HG02870 (cell line): ENCODE results near the gene PRR5L.
A peak's percentile ranks its signal among the peaks of the same experiment; 100 is the strongest.

Experiments used
- ATAC-seq: cut with Tn5 transposase; IDR thresholded peaks from one replicate; pipeline ENCODE4 v1.9.1; 2021; ENCODE audit warnings: mild to moderate bottlenecking, moderate library complexity; ENCODE audit not compliant: unreplicated experiment

The PRR5L gene

DNA sequence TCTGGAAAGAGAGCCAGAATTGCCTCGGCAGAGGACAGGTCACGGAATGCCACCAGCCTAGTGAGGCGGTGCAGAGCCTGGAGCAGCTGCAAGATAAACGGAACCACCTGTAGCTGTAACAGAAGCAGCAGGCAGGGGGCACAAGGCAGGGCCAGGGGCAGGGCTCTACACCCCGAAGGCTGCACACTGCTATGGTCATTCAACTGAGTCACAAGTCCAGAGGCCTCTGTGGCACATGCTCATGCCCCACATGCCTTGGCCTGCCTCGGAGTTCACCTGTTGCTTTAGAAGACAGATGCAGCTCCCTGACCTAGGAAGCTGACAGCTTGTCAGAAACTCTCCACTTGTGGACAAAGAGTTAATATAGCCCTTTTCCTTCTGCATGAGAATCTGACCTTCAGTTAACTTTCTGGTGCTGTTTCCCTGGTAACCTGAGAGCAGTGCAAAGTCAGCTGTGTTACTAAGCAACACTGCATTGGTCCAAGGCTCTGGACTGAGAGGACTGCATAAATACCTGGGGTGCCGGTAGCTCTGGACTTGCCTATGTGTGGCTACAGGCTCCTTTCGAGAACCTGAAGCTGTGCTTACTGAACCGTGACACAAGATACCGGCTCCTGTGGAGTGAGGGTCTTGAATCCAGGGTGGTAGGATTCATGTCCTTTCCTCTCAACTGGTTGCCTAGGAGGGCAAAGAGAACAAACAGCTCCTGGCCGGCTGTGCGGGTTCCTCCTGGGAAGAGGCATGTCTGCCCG is 17.4 kb upstream of the PRR5L start:
- ATAC-seq: no peak

DNA sequence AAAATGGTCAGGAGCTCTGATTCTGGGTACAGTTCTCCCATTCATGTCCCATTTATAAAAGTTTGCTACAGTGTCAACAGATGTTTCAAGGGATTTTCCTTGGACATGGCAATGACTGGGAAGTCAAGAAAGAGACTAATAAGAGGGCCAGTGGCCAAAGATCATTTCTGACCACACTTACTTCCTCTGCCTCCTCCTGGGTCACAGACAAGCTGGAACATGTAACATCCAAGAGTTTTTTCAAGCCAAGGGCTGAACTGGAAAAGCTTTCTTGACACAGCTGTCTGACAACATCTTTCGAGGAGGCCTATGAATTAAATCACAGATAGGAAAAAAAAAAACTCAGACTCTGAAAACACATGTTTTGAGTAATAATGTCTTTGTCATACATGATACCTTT is 15.6 kb upstream of the PRR5L start:
- no peak for ATAC-seq

DNA sequence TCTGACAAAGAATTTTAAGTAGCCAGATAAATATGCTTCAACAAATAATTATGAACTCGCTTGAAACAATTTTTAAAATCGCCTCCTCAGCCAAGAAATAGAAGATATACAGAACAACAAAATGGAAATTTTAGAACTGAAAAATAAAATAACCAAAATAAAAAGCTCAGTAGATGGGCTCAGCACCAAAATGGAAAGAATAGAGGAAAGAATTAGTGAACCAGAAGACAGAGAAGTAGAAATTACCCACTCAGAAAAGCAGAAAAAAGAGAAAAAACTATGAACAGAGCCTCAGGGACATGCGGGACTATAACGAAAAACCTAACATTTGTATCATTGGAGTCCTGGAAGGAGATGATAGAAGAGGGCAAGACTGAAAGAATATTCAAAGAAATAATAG is 14.2 kb upstream of the PRR5L start:
- ATAC-seq: no peak

DNA sequence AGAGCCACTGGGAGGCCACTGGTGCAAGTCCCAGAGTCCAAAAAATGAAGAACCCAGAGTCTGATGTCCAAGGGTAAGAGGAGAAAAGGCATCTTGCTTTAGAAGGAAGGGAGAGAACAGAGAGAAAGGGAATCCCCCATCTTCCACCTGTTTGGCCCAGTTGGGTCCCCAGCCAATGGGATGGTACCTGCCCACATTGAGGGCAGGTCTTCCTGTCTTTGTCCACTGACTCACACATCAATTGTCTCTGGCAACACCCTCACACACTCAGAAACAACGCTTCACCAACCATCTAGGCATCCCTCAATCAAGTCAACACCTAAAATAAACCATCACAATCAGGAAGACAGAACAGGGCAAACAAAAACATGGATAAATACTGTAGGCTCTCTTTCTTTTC is 13.2 kb upstream of the PRR5L start:
- no peak for ATAC-seq

DNA sequence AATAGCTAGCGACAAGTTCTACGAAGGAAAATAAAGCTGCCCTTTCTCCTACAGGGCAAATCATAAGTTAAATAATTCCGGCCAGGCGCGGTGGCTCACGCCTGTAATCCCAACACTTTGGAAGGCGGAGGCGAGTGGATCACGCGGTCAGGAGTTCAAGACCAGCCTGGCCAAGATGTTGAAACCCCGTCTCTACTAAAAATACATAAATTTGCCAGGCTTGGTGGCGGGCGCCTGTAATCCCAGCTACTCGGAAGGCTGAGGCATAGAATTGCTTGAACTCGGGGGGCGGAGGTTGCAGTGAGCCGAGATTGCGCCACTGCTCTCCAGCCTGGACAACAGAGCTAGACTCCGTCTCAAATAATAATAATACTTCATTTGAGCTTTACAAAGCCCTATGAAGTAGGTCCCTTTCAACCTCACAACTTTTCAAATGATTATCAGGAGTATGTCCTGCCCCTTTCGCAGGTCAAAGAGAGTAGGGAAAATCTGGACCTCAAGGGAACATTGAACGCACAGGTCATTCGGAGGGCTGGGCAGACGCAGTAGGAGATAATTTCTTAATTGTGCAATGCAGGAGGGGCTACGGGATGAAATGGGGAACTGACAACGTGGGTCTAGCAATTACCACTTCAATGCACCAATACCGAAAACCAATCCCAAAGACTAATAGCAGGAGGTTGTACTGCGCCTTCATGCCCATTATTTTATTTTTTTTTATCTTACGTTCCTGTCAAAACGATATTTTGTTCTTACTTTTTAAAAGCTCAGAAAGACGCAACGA is 7.5 kb upstream of the PRR5L start:
- no peak for ATAC-seq

DNA sequence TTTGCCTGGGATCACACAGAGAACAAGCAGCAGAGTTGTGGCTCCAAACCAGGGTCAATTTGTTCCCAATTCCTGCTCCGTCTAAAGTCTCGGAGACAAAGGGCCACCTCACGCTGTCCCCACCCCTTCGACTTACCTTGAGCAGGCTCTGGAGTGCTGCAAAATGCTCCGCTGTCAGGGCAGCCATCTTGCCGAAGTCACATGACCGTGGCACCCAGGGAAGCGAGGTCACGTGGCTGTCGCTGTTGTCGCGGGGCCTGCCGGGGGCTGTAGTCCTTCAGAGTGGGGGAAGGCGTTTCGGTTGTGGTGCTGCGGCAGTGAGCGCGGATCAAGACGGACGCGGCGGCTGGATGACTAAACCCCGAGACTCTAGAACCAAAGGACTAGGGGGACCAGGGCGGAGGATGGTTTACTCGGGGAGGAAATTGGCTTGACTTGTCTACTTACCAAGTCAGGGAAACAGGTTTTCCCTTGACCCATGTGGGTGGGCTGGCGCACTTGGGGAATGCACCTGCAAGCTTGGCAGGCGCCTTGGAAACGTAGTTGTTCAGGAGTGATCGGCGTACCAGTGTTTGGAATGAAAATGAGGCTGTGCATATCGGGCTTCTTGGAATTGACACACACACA is 6.7 kb upstream of the PRR5L start, which contains the start of gene COMMD9:
Gene COMMD9, minus strand, starts transcription at position 199 of the 627 bp plus-strand sequence. Its CDS starts 12 bp downstream, at position 187.
- ATAC-seq: peak; percentile 98

DNA sequence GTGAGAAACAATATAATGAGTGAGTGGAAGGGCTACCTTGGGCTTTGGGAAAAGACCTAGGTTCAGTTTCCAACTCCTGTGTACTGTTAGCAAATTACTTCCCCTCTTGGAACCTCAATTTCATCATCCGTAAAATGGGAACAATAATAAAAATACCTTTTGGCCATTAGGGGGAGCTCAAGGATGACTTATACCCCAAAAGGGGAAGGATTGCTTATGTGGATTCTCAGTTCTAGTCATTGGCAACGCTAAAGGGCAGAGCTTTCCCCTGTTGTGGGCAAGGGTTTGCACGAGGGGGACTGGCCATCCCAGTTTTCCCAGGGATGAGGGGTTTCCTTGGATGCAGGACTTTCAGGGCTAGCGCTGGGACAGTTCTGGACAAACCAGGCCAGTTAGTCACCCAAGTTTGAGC is 3.8 kb upstream of the PRR5L start:
- ATAC-seq: peak; percentile 34

DNA sequence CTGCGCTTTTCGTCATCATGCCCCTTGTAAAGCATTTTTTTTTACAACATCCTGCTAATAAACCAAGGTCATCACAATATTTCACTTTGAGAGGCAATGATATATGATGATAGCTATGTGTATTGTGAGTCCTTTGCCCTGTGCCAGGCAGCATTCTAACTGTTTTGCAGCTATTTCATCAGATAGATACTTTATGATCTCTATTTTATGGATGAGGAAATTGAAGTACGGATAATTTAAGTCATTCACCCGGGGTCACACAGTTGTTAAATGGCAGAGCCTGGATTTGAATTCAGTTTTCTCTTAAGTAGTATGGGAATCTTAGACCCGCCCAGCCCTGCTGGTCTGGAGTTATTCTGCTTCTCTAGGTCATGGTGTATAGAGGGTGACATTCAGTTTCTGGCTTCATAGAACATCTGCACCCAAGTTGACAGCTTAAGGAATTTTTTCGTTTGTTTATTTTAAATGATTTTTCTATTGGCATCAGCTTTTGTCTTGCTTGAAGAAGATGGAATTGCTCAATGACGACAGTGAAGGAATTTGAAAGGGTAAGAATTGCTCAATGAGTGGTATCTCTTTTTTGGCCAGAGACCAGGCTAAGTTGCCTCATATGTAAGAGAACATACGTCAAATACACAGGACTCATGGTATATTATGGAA is 926 bp downstream of the PRR5L start:
- ATAC-seq: no peak

DNA sequence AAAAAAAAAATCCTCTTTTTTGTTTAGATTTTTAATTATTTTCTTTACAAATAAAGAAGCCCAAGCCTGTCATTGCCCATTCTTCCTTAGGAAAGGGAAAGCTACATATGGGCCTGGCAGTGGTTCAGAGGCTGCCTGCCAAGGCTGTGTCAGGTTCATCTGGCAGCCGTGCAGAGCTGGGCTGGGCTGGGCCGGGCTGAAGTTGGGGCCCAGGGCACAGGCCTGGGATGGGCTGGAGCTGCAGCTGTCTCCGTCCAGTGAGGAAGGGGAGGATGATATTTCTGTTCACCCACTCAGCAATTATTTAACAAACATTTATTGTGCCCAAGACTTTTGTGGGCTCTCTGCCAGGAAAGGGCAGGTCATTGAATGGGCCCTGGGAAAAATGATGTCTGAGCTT is 4.6 kb downstream of the PRR5L start:
- ATAC-seq: no peak

DNA sequence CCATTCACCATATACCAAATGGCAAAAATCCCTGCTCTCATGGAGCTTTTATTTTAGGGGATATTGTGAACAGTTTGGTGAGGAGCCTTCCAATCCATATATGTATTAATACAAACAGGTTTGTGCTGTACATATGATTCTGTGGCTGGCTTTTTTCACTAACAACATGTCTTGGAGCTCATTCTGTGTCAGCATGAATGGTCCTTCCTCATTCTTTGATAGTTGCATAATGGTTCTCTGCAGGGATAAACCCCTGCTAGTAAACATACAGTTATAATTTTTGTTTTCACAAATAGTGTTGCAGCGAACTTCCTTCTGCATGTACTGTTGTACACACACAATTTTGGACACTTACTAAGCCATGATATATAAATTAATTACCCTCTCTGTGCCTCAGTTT is 8.3 kb downstream of the PRR5L start:
- no peak for ATAC-seq

DNA sequence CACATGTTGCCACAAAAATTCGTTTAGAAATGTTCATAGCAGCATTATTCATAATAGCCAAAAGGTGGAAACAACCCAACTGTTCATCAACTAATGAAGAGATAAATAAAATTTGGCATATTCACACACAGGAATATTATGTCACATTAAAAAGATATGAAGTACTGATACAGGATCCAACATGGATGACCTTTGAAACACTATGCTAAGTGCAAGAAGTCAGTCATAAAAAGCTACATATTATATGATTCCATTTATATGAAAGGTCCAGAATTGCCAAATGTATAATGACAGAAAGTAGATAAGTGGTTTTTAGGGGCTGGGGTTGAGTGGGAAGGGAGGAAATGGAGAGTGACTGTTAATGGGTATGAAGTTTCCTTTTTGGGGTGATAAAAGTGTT is 9.0 kb downstream of the PRR5L start:
- ATAC-seq: no peak

DNA sequence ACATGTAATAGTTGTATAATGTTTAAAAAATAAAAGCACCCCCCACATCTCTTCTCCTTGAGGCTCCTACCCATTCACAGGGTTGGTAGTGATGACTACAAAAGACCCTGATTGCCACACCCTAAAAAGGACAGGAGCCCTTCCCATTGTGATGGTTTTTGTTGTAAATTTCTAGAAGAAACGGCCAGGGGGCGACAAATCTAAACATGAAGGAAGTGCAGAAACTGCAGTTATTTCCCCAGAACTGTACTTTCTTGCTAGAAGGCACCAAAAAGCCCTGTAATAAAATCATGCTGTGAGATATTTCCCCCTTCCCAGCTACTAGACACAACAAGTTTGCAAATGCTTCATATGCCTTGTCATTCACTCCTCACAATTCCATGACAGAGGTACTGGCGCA is 10.8 kb downstream of the PRR5L start:
- ATAC-seq: no peak

DNA sequence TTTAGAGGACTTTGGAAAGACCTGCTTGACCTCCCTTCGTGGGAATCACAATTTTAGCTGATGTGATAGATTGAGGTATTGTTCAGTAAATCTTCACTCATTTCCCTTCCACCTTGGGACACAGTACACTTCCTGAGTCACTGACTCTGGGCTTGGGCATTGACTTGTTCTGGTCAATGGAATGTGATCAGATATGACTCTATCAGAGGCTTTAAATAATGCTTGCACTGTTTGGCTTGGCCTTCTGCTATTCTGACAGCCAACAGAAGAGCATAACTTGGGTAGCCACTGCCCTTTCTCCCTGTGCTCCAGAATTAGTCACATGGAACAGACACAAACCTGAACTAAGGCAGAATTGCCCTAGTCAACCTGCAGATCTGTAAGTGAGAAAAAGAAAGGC is 12.5 kb downstream of the PRR5L start:
- no peak for ATAC-seq

DNA sequence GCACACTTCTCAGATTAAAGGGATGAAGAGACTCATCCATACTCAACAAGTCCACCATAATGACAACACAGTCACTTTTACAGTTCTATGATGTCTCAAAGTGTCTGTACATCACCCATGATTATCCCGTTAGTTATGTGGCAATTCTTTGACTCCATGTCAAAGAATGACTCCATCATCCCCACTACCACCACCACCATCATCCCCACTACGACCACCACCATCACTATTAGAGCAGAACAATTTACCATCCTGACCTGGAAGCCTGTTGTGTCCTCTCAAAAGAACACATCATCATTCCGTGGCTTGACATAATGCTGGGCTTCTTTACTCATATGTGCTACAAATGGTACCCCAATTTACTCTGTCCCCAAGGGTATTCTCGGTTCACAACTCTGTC is 13.7 kb downstream of the PRR5L start:
- no peak for ATAC-seq

DNA sequence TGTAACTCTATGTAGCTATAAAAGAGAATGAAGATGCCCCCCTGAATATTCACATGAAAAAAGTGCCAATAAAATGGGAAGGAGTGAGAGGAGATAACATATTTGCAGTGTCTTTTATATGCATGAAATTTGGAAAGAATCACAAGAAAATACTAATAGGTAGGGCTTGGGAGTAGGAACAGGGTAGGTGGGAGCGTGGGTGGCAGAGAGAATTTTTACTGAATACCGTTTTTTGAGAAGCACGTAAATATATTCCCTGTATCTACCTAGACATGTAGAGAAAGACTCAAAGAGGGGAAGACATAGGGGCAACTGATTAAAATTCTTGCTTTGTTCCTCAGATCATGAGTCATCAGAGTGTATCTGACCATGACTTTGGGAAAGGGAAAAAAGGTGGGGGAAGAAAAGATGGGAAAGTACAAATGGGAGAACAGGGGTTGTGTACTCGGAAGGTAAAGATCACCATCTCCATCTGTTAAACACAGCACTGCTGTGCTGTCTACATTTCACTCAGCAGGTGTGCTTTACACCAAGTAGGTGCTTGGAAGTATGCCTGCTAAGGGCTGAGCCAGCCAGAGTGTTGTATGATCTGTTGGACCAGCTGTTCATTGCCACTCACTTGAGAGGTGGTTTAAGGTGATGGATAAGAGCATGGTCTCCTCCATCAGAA is 16.0 kb downstream of the PRR5L start:
- no peak for ATAC-seq

DNA sequence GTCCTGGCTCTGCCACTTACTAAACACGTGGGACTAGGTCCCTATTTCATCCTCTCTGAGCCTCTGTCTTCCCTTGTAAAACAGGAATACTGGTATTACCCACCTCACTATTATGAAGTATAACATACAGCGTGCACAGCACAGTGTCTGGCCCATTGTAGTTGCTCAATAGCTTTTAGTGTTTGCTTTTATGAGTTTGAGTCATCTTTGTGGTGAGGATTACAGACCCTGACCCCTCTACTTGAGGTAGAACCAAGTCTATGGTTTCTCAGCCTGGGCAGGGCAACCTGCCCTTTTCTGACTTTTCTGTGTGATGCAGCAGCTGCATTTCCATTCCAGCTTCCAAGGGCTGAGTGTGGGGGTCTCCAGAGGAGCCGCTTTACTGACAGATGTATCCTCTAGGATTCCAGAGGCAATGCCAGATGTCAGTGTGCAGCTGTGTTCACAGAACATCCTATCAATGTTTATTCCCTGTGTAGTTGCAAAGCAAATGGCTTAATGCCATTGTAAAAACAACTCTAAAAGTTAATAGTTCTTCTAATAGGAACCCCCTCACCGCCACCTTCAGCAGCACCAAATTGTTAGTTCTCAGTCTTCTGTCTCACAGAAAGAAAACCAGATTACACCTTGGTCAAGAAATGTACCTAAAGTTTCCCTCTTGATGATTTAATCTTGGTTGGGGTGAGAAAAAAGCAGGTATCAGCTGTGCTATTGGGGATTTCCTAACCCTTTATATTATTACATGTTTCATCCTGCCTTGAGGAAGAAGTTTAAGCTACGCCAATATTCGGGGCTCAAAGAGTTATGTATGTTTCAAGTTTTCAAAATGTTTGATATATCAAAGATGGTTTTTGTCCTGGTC is 16.8 kb downstream of the PRR5L start:
- ATAC-seq: no peak

DNA sequence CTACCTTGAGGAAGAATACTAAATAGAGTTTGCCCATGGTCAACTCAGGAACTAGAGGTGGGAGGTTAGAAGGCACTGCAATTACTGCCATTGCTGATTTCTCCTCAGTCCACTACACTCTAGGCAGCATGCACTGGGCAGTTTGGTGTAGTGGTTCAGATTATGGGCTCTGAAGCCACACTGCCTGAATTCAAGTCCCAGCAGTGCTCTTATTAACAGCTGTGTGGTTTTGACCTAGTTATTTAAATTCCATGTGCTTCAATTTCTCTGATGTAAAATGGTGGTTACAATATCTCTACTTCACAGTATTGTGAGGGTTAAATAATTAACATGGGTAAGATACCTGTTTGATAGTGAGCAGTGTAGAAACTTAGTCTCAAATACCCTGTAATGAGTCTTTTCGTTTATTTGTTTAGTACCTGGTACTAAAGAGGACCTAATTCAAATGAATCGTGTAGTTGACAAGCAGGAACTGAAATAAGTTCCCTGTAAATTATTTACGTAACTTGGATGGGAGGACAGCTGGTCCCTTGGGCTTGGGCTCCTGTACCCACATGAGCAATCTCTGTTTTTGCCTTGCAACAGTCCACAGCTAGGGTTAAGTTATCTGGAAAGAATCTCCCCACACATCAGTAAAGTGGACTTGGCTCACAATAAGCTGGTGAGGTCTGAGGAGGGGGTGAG is 17.8 kb downstream of the PRR5L start:
- ATAC-seq: no peak

DNA sequence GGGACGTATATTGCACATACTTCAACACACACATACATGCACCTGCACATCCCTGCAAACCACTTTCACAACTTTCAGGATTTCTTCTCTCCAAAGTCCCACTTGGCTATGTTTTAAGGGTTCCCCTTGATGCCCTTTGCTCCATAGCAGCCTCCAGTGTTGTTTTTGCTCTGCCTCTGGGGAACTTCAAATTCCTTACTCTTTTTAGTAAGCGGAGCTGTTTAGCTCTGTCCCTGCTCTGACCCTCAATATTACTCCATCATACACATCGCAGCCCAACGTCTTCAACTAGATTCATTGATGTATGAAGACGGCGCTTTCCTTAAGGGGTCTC is 18.3 kb downstream of the PRR5L start:
- ATAC-seq: no peak

DNA sequence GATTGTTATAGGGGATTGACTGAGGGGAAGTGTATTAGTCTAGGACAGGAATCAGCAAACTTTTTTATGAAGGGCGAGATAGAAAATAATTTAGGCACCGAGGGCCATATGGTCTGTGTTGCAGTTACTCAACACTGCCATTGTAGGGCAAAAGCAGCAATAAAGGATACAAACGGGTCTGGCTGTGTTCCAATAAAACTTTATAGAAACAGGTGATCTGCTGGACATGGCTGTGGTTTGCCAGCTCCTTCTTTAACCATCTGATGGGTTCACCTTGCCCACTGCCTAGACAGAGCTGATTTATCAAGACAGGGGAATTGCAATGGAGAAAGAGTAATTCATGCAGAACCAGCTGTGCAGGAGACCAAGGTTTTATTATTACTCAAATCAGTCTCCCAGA is 20.0 kb downstream of the PRR5L start:
- no peak for ATAC-seq
